A549 (cell line): ENCODE results near the gene COX5B.
"Not testable (repeated sequence)": the region's sequence is repeated elsewhere in the genome, so short reads cannot be mapped to it uniquely, and the experiment has no call there.

Source experiments
- CTCF ChIP-seq: fragments of >200 bp; sonication (Bioruptor Twin); formaldehyde crosslinking; IDR thresholded peaks from 3 replicates; pipeline ENCODE4 v1.5.1; 2016
- EP300 ChIP-seq, 2 experiments: fragments of >200 bp; sonication (Bioruptor Twin); formaldehyde crosslinking; IDR thresholded peaks; 2 replicates in 1 of 2; 3 replicates in 1 of 2; pipeline ENCODE4 v1.6.1; 2016 to 2017
- HOXA7 ChIP-seq: fragments of 250-450 bp; sonication (Bioruptor Pico); IDR thresholded peaks from 2 replicates; pipeline ENCODE4 v1.5.0; 2020; ENCODE audit warnings: mild to moderate bottlenecking, moderate library complexity
- POLR2A ChIP-seq: IDR thresholded peaks from 2 replicates; pipeline ENCODE4 v1.6.1; 2012; ENCODE audit warnings: mild to moderate bottlenecking, low read length
- RCOR1 ChIP-seq: fragments of 150-350 bp; IDR thresholded peaks from 2 replicates; pipeline ENCODE4 v1.6.1; 2014; ENCODE audit warnings: antibody characterized with exemption, low read length, low read depth
- SMC3 ChIP-seq: fragments of >200 bp; sonication (Bioruptor Twin); formaldehyde crosslinking; IDR thresholded peaks from 3 replicates; pipeline ENCODE4 v1.6.1; 2018; ENCODE audit warnings: inconsistent platforms
- USF2 ChIP-seq: fragments of 450-650 bp; IDR thresholded peaks from 2 replicates; pipeline ENCODE4 v1.6.1; 2014; ENCODE audit warnings: antibody characterized with exemption
- TF ChIP-seq, protein P1 (sequence below): fragments of 250-450 bp; sonication (Bioruptor Pico); IDR thresholded peaks from 2 replicates; pipeline ENCODE4 v1.5.0; 2021; ENCODE audit warnings: mild to moderate bottlenecking, moderate library complexity, borderline replicate concordance

- TF ChIP-seq POLR2A; CTCF; USF2; EP300 (IDR thresholded peaks at IDR 0.05); RCOR1; SMC3; HOXA7 (CRISPR knock-in tag): not testable (repeated sequence)
- TF ChIP-seq, protein P1, sequence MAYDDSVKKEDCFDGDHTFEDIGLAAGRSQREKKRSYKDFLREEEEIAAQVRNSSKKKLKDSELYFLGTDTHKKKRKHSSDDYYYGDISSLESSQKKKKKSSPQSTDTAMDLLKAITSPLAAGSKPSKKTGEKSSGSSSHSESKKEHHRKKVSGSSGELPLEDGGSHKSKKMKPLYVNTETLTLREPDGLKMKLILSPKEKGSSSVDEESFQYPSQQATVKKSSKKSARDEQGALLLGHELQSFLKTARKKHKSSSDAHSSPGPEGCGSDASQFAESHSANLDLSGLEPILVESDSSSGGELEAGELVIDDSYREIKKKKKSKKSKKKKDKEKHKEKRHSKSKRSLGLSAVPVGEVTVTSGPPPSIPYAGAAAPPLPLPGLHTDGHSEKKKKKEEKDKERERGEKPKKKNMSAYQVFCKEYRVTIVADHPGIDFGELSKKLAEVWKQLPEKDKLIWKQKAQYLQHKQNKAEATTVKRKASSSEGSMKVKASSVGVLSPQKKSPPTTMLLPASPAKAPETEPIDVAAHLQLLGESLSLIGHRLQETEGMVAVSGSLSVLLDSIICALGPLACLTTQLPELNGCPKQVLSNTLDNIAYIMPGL (CRISPR knock-in tag) = not testable (repeated sequence)
Observed at GRCh38 chr2:97672606-97673140, 26.8 kb downstream of the COX5B start.
